Measurements from ENCODE around the gene TMEM115. TPM values are rescaled to one million over a fixed set of nuclear protein-coding genes. Genes with fewer than 3 reads are reported as not detected.

The TMEM115 gene
- total and polyA plus RNA-seq, 9 of the 15 experiments (the other 6 are each of a cell fraction or from before 2014, with no cell fraction given), result 1.6 to 26.9 (median 14.1) TPM

- TF ChIP-seq ZNF318 (IDR thresholded peaks at IDR 0.05; ENCODE audit: borderline replicate concordance in 1 of 2, low read depth in 1 of 2), result no peak
- TF ChIP-seq ZNF512 (tag; IDR thresholded peaks at IDR 0.05), result no peak
- TF ChIP-seq CHD2 (IDR thresholded peaks at IDR 0.05; ENCODE audit: low read depth, low read length), result no peak
- no peak for TF ChIP-seq CHAMP1 (IDR thresholded peaks at IDR 0.05)
- no peak for TF ChIP-seq POLR2A (conservative IDR thresholded peaks at IDR 0.05)
- TF ChIP-seq ELF4 (CRISPR knock-in tag; IDR thresholded peaks at IDR 0.05), result no peak
- no peak for TF ChIP-seq CEBPZ (IDR thresholded peaks at IDR 0.05; ENCODE audit: borderline replicate concordance, low read depth, low read length)
- no peak for TF ChIP-seq ZBED1 (IDR thresholded peaks at IDR 0.05)
- no peak for TF ChIP-seq ZNF395 (CRISPR knock-in tag; IDR thresholded peaks at IDR 0.05)
These were observed 22.7 kb downstream of the TMEM115 start (continued) for GRCh38 chr3:50336452-50337174.
